ENCODE measurements around the gene ACTR6. TPM values are rescaled to one million over a fixed set of nuclear protein-coding genes. Genes with fewer than 3 reads are reported as not detected.

The ACTR6 gene
- total and polyA plus RNA-seq, 9 of the 15 experiments (the other 6 are each of a cell fraction or from before 2014, with no cell fraction given): 26.1 to 109 (median 70.9) TPM

- Histone ChIP-seq H3K4me3 (no peak overlapping the region), H3K79me2 (ENCODE audit: control insufficient read depth, insufficient read depth, low read length) (no peaks in the 10 kb centered on the region), H3K27ac (ENCODE audit: extremely low read depth, low read depth, low read length) (no peak overlapping the region), H3K4me2 (ENCODE audit: insufficient read depth, low read length) (no peak overlapping the region), H3K27me3 (ENCODE audit: control insufficient read depth in 2 of 2, insufficient read depth in 2 of 2, low read length in 2 of 2) (peaks cover 5 to 21% of the 10 kb centered on the region in 2 experiments), H3K9me1 (ENCODE audit: control insufficient read depth, insufficient read depth, low read length) (no peaks in the 10 kb centered on the region), H3K4me1 (replicated peaks in 1 of 2; ENCODE audit: control insufficient read depth in 2 of 2, insufficient read depth in 2 of 2, low read length in 2 of 2) (no peaks in the 10 kb centered on the region), H3K36me3 (ENCODE audit: control insufficient read depth, insufficient read depth, low read length) (no peaks in the 10 kb centered on the region), H4K20me1 (replicated peaks; ENCODE audit: control insufficient read depth, insufficient read depth, low read length) (no peaks in the 10 kb centered on the region), H3K9ac (ENCODE audit: insufficient read depth in 1 of 2, low read depth in 2 of 2, low read length in 2 of 2) (peak overlapping the region in 1 of 2 experiments; percentile 17; a peak in 2 of 4 replicates), H3K9me3 (replicated peaks; ENCODE audit: control insufficient read depth, insufficient read depth, low read depth, low read length) (no peaks in the 10 kb centered on the region), H2AFZ (ENCODE audit: low read depth, low read length) (no peak overlapping the region)
- DNase-seq (ENCODE audit: extremely low read depth in 1 of 4, low spot score in 3 of 4) (no peak), ATAC-seq (peak; percentile 20; the same call in 2 of the 3 replicates), FAIRE-seq (no peak)
- CTCF ChIA-PET (ENCODE audit: low intra/inter-chr PET ratio): no interaction called here
- 28% methylated on average over 10 of the region's 11 CpGs for WGBS (ENCODE audit: insufficient coverage, low coverage, missing lambda C conversion rate)
- TF ChIP-seq POLR2AphosphoS5 (IDR thresholded peaks at IDR 0.05; ENCODE audit: control insufficient read depth, insufficient read depth, low read depth, low read length) (no peak), ZNF23 (CRISPR knock-in tag; IDR thresholded peaks at IDR 0.05) (no peak), CREM (IDR thresholded peaks at IDR 0.05; ENCODE audit: low read depth) (no peak), BDP1 (IDR thresholded peaks at IDR 0.05; ENCODE audit: insufficient read depth, insufficient read length) (no peak)
- intact Hi-C loops (cut with micrococcal nuclease) (no loop called here), in situ Hi-C loops (cut with MboI) (no loop called here)
- POLR2A ChIA-PET: no interaction called here
- no TSS peak for BruUV-seq (replicated peaks)
Measured at GRCh38 chr12:100156731-100157426, 43.7 kb upstream of the ACTR6 start.

- H3K9me1 ChIP-seq (ENCODE audit: control insufficient read depth, insufficient read depth, low read length): no peaks in the 10 kb centered on the region
- no peaks in the 10 kb centered on the region for H3K9me3 ChIP-seq (replicated peaks; ENCODE audit: control insufficient read depth, insufficient read depth, low read depth, low read length)
- H4K20me1 ChIP-seq (replicated peaks; ENCODE audit: control insufficient read depth, insufficient read depth, low read length): no peaks in the 10 kb centered on the region
- ChIA-PET POLR2A (no interaction called here), CTCF (ENCODE audit: low intra/inter-chr PET ratio) (no interaction called here)
- WGBS (ENCODE audit: insufficient coverage, low coverage, missing lambda C conversion rate): 6% methylated on average over 8 of the region's 8 CpGs
- H3K4me3 ChIP-seq: no peak overlapping the region
- no peaks in the 10 kb centered on the region for H3K36me3 ChIP-seq (ENCODE audit: control insufficient read depth, insufficient read depth, low read length)
- FAIRE-seq (no peak), DNase-seq (ENCODE audit: extremely low read depth in 1 of 4, low spot score in 3 of 4) (no peak), ATAC-seq (no peak)
- BruUV-seq (replicated peaks): no TSS peak
- H3K79me2 ChIP-seq (ENCODE audit: control insufficient read depth, insufficient read depth, low read length): no peaks in the 10 kb centered on the region
- H3K4me2 ChIP-seq (ENCODE audit: insufficient read depth, low read length): no peak overlapping the region
- no peaks in the 10 kb centered on the region for H3K4me1 ChIP-seq (replicated peaks in 1 of 2; ENCODE audit: control insufficient read depth in 2 of 2, insufficient read depth in 2 of 2, low read length in 2 of 2)
- in situ Hi-C loops (cut with MboI): no loop called here
- H3K27ac ChIP-seq (ENCODE audit: extremely low read depth, low read depth, low read length): no peak overlapping the region
- no peak overlapping the region for H2AFZ ChIP-seq (ENCODE audit: low read depth, low read length)
- intact Hi-C loops (cut with micrococcal nuclease): no loop called here
- no peak for TF ChIP-seq RCOR1 (IDR thresholded peaks at IDR 0.05; ENCODE audit: borderline replicate concordance in 1 of 2, low read depth in 2 of 2, low read length in 2 of 2)
- TF ChIP-seq ZKSCAN8 (CRISPR knock-in tag; IDR thresholded peaks at IDR 0.05): no peak
- TF ChIP-seq NUFIP1 (IDR thresholded peaks at IDR 0.05; ENCODE audit: partially characterized antibody): no peak
- TF ChIP-seq KDM2B (CRISPR knock-in tag; IDR thresholded peaks at IDR 0.05): no peak
- no peak for TF ChIP-seq KLF6 (CRISPR knock-in tag; IDR thresholded peaks at IDR 0.05; ENCODE audit: borderline replicate concordance)
- no peak for TF ChIP-seq TGIF2 (CRISPR knock-in tag; IDR thresholded peaks at IDR 0.05)
- no peak for TF ChIP-seq PRMT5 (CRISPR knock-in tag; IDR thresholded peaks at IDR 0.05)
- TF ChIP-seq CEBPB (tag; IDR thresholded peaks at IDR 0.05): no peak
- TF ChIP-seq PHB2 (IDR thresholded peaks at IDR 0.05; ENCODE audit: low read depth): no peak
- no peak for TF ChIP-seq ETS2 (tag; IDR thresholded peaks at IDR 0.05; ENCODE audit: borderline replicate concordance, poor library complexity, severe bottlenecking)
- TF ChIP-seq NFYB (IDR thresholded peaks at IDR 0.05; ENCODE audit: extremely low read depth, insufficient read length): no peak
- TF ChIP-seq XRCC4 (IDR thresholded peaks at IDR 0.05; ENCODE audit: extremely low read depth, insufficient read depth, insufficient read length): no peak
- no peak for TF ChIP-seq BACH1 (tag; IDR thresholded peaks at IDR 0.05)
- H3K9ac ChIP-seq (ENCODE audit: insufficient read depth in 1 of 2, low read depth in 2 of 2, low read length in 2 of 2): peak overlapping the region in 1 of 2 experiments; percentile 17; a peak in 1 of 4 replicates
- H3K27me3 ChIP-seq (ENCODE audit: control insufficient read depth in 2 of 2, insufficient read depth in 2 of 2, low read length in 2 of 2): peaks cover 5 to 21% of the 10 kb centered on the region in 2 experiments
Measured at GRCh38 chr12:100157427-100157821, 43.2 kb upstream of the ACTR6 start.

All from K562 (cell line).